A549 (cell line): Measurements from ENCODE around the gene APBB2.

Source experiments
- CEBPB ChIP-seq, 2 experiments: fragments of >200 bp in 1 of 2; sonication (Bioruptor Twin) in 1 of 2; formaldehyde crosslinking in 1 of 2; IDR thresholded peaks; 2 replicates each; pipeline ENCODE4 v1.6.1; 2012 to 2016
- KDM1A ChIP-seq: fragments of 200-600 bp; sonication (generic); IDR thresholded peaks from 2 replicates; pipeline ENCODE4 v1.6.1; 2016; ENCODE audit warnings: low read depth, mild to moderate bottlenecking
- POLR2A ChIP-seq: IDR thresholded peaks from 2 replicates; pipeline ENCODE4 v1.6.1; 2012; ENCODE audit warnings: mild to moderate bottlenecking, low read length
- RFX5 ChIP-seq: fragments of 450-650 bp; IDR thresholded peaks from 2 replicates; pipeline ENCODE4 v1.7.1; 2014; ENCODE audit warnings: antibody characterized with exemption, mild to moderate bottlenecking, moderate library complexity
- TF ChIP-seq, protein P1 (sequence below): fragments of >200 bp; sonication (Bioruptor Twin); formaldehyde crosslinking; IDR thresholded peaks from 2 replicates; pipeline ENCODE4 v1.6.1; 2016
- TF ChIP-seq, protein P2 (sequence below): fragments of >200 bp; sonication (Bioruptor Twin); formaldehyde crosslinking; IDR thresholded peaks from 3 replicates; pipeline ENCODE4 v1.5.1; 2016

- TF ChIP-seq RFX5 (no peak), POLR2A (no peak), CEBPB (IDR thresholded peaks at IDR 0.05) (no peak), KDM1A (no peak)
- TF ChIP-seq, protein P1, sequence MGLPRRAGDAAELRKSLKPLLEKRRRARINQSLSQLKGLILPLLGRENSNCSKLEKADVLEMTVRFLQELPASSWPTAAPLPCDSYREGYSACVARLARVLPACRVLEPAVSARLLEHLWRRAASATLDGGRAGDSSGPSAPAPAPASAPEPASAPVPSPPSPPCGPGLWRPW, result no peak
- TF ChIP-seq, protein P2, sequence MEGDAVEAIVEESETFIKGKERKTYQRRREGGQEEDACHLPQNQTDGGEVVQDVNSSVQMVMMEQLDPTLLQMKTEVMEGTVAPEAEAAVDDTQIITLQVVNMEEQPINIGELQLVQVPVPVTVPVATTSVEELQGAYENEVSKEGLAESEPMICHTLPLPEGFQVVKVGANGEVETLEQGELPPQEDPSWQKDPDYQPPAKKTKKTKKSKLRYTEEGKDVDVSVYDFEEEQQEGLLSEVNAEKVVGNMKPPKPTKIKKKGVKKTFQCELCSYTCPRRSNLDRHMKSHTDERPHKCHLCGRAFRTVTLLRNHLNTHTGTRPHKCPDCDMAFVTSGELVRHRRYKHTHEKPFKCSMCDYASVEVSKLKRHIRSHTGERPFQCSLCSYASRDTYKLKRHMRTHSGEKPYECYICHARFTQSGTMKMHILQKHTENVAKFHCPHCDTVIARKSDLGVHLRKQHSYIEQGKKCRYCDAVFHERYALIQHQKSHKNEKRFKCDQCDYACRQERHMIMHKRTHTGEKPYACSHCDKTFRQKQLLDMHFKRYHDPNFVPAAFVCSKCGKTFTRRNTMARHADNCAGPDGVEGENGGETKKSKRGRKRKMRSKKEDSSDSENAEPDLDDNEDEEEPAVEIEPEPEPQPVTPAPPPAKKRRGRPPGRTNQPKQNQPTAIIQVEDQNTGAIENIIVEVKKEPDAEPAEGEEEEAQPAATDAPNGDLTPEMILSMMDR, result no peak
These were observed 21.7 kb upstream of the APBB2 start for GRCh38 chr4:41236032-41236431.
